HG03066 (cell line): Measurements from ENCODE around the gene PPP4R4.
"Not testable (repeated sequence)": the region's sequence is repeated elsewhere in the genome, so short reads cannot be mapped to it uniquely, and the experiment has no call there.

Source experiments
- ATAC-seq: cut with Tn5 transposase; IDR thresholded peaks from one replicate; pipeline ENCODE4 v1.9.1; 2021; ENCODE audit warnings: low read depth; ENCODE audit not compliant: unreplicated experiment

PPP4R4 gene

DNA sequence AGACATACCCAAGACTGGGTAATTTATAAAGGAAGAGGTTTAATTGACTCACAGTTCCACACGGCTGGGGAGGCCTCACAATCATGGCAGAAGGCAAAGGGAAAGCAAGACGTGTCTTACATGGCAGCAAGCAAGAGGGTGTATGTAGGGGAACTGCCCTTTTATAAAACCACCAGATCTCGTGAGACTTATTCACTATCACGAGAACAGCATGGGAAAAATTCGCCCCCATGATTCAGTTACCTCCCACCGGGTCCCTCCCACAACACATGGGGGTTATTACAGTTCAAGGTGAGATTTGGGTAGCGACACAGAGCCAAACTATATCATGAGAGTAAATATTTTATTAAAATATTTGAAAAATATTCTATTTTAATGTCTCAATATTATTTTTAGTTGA, 94.5 kb downstream of the PPP4R4 start:
- not testable (repeated sequence) for ATAC-seq

DNA sequence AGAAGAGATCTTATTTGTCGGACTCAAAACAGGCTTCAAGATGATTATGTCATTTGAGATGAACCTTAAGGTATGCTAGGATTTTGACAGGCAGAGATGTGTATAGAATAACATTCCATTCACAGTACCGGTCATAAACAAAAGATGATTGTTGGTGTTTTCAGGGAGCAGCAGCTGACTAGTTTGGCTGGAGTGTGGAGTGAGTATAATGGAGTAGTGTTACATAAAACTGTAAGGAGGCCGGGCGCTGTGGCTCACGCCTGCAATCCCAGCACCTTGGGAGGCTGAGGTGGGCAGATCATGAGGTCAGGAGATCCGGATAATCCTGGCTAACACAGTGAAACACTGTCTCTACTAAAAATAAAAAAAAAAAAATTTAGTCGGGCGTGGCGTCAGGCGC, 95.0 kb downstream of the PPP4R4 start:
- ATAC-seq: no peak

DNA sequence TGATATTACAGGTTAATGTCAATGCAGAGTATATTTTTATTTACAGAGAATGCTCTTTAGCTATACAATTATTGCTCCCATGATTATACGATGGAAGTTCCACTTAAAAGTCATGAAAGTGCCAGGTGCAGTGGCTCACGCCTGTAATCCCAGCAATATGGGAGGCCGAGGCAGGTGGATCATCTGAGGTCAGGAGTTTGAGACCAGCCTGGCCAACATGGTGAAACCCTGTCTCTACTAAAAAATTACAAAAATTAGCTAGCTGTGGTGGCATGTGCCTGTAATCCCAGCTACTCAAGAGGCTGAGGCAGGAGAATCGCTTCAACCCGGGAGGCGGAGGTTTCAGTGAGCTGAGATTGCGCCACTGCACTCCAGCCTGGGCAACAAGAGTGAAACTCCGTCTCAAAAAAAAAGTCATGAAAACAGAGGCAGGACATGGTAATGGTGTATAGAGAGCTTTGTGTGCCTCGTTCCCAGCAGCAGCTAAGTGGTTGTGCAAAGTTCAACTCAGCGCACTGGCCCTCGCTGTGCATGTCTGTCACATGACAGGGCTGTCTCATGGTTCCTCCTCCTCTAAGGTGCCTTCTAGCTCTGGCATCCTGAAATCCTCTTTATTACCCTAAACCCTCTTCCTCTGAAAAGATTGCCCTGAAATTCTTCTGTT, 102.9 kb downstream of the PPP4R4 start:
- ATAC-seq: not testable (repeated sequence)

DNA sequence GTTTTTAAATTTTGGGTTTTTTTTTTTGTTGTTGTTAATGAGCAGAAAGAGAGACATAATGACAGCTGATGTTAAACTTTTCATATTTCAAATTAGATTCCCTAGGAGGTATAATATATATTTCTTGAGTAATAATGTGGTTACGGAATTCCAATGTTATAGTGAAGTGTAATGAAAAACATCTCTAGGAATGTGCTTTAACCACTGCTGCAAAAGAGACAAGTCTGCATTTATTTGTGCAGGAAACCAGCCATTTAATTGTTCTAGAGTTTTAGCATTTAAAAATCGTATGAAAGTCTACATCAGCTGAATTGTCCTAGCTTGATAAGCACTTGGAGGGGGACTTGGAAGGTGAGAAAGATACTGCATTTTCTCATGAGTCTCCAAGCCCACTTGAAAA, 104.6 kb downstream of the PPP4R4 start:
- no peak for ATAC-seq

DNA sequence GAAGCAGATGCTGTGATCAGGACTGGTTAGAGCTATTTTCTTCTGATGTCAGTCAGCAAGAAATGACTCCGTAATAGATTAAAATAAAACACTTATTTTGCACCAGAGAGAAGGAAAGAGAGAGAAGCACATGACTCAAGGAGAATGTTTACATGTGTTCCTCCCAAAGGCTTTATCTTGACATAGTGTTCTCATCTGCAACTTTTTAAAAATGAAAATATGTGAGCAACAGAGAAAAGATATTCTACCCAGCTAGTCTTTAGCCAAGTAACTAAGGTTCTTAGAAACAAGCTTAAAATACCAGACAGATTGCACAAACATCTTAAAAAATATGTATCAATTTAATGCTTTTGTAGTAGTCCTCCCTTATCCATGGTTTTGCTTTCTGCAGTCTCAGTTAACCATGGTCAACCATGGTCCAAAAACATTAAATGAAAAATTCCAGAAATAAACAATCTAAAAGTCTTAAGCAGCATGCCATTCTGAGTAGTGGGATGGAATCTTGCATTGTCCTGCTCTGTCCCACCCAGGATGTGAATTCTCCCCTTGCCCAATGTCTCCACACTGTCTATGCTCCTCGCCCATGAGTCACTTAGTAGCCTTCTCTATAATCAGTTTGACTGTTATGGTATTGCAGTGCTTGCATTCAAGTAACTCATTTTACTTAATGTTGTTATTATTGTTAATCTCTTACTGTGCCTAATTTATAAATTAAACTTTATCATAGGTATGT, 109.0 kb downstream of the PPP4R4 start:
- ATAC-seq: no peak

DNA sequence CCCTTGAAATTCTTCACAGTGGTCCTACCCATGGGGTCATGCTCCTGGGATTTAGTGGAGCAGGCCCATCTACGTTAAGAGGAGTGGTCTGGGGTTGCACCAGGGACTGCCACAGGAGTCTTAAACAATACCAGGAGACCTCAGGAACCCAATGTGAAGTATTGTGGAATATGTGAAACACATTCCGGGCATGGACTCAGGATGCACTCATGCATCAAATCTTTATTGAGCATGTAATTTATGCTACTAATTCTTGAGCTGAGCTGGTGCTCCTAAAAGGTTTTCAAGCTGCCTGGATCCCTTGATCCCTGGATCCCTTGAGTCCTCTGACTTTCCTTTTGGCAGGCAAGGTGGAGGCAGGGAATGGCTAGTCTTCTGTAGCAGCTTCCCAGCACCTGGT, 110.1 kb downstream of the PPP4R4 start:
- ATAC-seq: no peak

DNA sequence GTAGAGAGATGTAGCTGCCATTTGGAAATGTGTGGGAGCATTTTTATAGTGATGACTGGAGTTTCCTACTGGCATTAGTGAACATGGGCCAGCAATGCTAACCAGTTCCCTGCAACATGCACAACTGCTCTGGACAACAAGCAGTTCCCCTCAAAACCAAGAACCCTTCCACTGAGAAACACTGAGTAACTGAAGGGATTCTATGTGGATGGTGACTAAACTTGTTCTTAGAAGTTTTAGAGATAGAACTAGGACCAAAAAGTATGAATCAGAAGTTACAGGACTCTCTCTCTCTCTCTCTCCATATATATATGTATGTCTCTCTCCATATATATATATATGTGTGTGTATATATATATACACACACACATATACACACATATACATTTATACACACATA, 111.0 kb downstream of the PPP4R4 start:
- no peak for ATAC-seq

DNA sequence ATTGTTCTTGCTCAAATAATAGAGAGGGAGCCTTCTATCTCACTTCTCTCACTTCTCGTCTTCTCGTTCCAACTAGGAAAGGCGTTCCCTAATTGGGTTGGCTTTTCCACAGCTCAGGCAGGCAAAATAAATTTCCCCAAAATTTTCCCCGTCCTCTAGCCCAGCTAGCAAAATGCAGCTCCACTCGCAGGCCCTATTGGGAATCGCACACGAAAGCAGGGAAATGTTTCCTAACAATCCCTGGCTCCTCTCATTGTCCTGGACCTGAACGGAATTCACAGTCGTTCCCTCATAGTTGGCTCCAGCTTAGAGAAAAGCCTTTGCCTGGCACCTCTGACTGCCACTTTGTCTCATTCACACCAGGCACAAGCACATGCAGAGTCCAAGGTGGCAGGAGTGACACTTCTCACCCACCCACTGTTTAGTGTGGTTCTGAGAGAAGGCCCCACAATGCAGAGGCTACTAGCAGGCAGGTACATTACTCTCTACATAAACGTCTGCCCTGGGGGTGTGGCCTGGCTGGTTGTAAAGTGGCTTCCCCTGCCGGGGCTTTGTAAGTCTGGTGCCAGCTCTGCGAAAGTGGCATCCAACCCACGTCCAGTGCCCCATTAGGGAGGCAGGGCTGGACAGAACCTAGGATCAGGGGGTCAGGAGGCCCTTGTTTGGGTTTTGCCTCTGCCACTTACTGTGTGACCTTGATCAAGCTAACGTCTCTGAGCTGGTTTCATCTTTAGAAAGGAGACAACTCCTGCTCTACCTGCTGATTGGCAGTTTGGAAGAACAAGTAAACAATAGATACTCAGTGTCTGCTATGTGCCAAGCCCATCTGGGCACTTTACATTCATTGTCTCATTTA, 114.7 kb downstream of the PPP4R4 start:
- ATAC-seq: no peak

DNA sequence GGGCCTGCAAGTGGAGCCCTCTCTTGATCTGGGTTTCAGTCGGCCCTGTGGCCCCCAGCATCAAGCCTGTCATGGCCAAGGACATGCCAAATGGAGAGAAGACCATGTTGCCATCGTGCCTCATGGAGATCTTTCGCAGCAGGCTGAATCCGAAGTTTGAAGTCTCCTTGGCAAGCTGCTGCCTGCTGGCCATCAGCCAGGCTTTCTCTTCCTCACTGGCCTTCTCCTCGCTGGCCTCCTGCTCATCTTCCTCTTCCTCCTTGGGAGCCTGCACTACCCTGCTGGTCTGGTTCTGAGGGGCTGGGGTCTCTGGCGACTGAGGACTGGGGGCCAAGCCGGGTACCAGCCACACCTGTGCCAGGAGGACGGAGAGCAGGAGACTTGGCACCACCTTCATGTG, 116.1 kb downstream of the PPP4R4 start:
- ATAC-seq: no peak

DNA sequence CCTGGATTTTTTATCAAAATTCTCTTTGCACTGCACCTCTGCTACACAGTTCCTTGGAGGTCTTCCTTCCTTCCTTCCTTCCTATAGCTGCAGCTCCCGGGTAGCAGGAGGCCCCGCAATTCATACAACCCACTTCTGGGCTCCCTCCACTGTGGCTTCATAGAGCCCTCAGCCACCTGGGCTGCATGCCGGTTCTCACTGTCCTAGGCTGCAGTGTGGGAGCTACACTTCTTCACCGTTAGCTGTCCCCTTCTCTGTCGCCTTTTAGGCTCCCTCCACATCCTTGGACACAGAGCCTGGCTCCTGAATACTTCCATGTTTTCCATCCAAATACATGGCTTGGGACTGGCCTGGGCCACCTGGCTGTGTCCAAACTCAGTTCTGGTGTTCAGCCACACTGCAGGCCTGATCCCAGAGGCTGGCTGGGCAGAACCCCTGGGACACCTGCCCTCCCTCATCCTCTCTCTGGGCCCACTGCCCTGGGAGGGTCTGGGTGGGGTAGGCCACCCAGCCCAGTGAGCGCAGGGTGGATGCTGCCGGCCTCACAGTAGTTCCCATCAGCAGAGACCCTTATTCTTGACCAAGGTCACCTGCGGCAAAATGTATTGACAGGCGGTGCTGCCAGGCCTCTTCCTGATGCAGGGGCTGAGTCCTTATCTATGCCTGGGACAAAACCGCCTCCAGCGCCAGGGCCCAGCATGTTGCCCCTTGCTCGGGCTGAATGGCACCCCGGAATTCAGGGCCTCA, 117.2 kb downstream of the PPP4R4 start:
- ATAC-seq: no peak

DNA sequence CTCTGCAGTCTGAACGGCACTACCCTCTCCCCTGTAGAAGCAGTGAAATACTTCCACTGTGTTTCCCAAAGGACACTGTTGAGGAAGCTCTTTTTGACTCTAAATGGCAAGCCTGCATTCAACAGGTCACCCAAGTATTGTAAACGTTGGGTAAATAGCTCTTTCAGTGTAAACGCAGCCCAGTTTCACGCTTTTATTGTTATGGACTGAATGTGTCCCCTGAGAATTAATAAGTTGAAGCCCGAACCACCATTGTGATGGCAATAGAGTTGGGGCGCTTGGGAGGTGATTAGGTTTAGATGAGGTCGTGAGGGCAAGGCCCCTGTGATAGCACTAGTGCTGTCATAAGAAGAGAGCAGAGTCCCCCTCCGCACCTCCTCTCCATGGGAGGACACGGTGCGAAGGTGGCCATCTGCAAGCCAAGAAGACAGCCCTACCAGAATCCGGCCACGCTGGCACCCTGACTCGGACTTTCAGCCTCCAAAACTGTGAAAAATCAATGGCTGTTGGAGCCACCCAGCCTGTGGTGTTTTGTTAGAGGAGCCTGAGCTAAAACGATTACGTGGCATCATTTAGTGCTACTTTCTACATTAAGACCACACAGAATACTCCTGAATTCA, 117.9 kb downstream of the PPP4R4 start:
- no peak for ATAC-seq

DNA sequence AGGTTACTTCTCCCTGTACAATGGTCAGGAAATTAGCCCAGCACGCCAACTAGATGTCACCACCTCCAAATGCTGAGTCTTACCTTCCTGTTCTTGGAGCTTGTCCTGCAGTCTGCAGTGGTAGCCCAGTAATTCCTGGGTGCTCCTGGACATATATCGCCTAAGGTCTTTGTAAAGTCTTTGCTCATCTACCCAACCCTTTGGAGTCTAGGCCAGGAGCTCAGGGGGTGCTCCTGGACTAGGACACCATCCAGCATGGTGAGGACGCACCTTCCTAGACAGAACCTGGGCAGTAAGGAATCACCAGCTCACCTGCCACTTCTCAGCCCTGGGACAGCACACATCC, 118.4 kb downstream of the PPP4R4 start:
- no peak for ATAC-seq

DNA sequence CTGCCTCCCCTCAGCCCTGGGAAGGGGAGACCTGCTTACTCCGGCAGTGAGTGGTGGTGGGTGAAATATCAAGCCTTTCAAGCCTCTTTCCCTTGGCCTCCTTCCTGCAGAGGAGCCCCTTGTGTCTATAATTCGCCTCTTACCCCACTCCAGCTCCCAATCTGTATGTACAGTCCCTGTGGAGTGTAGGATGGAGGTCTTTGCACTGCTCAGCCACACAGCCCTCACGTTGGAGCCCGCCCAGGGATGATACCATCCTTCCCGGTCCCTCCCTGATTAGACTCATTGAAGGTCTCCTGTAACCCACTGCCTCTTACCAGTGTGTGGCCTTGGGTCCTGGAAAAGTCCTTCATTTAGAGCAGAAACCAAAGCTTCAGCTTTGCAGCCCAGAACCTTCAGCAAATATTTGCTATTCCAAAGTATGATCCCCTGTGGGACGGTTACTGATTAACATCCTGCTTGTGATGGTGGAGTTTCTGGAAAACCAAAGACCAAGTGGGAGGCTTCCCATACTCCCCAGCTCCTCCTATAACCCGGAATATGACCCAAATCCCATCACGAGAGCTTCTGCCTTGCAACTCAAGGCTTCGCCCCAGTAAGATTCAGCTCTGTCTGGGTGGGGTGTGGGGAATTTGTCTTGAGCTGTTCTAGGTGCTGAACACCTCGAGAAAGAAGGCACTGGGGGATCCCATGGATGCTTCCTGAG, 118.9 kb downstream of the PPP4R4 start, which contains the start of gene SERPINA10:
SERPINA10 (minus strand) TSS at position 397 of the 706 bp plus-strand sequence. CDS start 2,675 bp downstream, outside the sequence.
- no peak for ATAC-seq

DNA sequence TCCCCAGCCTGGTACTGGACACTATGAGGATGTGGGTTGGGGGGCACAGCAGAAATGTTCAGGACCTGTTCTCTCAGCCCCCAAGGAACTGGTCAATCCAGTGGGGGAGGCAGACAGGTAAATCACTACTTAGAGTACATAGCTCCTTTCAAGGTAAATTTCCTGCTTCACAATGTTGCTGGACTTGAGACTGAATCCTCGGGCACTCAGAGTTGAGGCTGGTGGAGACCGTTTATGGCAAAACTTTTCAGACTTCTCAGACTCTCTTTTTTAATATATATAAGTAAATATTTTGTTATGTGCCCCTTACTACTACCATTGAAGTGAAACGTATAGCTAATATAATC, 119.4 kb downstream of the PPP4R4 start:
- ATAC-seq: no peak

DNA sequence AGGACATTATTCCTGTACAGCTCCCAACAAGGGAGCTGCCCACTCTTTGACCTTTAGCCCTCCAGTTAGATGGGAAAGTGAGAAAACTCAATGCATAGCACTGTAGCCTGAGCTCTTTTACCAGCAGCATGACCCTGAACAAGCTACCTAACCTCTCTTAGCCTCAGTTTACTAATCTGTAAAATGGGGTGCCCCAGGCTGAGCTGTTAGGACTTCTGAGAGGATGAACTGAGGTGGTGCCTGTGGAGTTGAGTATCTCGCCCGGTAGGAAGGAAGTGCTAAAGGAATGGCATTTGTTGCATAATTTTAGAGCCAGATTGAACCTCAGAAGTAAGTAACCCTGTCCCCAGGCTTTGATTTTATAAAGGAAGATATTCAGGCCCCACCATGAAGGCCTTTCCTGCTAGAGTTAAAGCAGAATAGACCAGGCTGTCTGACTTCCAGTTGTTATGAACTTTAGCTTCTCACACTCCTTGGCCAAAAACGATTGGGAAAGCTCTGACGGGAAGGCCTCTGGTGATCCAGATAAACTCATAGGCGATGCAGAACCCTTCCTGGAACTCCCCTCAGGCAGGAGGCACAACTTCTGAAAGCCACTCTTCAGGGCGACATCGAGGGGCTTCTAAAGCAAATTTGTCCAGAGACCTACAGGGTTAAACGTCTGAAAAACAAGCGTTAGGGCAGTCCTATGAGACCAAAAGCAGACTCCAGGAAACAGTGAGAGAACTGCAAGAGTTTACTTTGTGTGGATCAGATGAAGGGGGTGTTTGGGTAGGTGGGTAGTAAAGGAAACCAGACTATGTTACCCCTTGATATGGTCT, 121.4 kb downstream of the PPP4R4 start:
- no peak for ATAC-seq

DNA sequence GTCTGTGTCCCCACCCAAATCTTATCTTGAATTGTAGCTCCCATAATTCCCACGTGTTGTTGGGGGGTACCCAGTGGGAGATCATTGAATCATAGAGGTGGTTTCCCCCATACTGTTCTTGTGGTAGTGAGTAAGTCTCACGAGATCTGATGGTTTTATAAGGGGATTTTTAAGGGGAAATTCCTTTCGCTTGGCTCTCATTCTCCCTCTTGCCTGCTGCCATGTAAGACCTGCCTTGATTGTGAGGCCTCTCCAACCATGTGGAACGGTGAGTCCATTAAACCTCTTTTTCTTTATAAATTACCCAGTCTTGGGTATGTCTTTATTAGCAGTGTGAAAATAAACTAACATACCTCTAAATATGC, 122.0 kb downstream of the PPP4R4 start:
- ATAC-seq: not testable (repeated sequence)

DNA sequence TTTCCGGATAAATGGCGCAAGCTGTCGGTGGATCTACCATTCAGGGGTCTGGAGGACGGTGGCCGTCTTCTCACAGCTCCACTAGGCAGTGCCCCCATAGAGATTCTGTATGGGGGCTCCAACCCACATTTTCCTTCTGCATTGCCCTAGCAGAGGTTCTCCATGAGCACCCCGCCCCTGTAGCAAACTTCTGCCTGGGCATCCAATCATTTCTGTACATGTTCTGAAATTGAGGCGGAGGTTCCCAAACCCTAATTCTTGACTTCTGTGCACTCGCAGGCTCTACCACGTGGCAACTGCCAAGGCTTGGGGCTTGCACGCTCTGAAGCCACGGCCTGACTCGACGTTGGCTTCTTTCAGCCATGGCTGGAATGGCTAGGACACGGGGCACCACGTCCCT, 124.0 kb downstream of the PPP4R4 start:
- ATAC-seq: no peak

DNA sequence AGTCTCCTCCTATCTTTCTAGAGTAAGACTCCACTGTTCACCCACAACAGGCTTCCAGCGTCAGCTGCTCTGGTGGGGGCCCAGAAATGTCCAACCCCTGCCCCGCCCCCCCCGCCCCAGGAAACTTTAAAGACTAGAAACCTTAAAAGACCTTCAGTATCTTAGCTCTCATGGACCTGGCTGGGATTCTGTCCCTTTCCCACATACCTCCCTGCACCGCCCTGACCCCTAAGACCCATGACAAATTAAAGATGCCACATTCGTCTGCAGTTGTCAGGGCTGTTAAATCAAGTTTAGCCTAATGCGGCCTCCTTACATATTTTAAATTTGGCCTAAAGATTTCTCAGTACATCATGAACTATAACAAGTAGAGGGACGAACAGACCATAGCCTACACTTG, 129.0 kb downstream of the PPP4R4 start:
- ATAC-seq: no peak

DNA sequence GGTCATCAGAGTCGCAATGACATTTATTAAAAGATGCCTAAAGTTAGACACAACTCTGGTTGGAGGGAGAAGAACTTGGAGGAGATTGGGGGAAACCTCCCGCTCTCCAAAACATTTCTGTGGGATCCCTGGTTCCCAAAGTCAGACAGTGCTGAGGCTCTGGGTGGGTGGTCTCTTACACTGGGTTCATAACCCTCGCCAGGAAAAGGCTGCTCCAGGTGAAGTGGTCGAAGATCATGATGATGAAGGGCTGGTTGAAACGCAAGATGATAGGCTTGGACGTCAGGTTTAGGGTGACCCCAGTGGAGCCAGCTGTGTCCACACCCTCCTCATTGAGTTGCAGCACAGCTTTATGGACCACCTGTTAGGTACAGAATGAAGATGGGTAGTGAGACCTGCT, 130.1 kb downstream of the PPP4R4 start:
- no peak for ATAC-seq
